Measurements from ENCODE around the gene ASMT.

GRCh38 chrX:1659664-1660461 lies 45.0 kb downstream of the ASMT start:
- TF ChIP-seq CTCF (IDR thresholded peaks at IDR 0.05; ENCODE audit: insufficient read depth, low read length) (no peak), GABPA (IDR thresholded peaks at IDR 0.05; ENCODE audit: low read depth) (no peak)

Measured in HL-60 (cell line).